CD4-positive, CD25-positive, alpha-beta regulatory T cell (primary cell): Measurements from ENCODE around the gene CDH23. TPM values are rescaled to one million over a fixed set of nuclear protein-coding genes. Genes with fewer than 3 reads are reported as not detected.

Experiments used
- ATAC-seq, 2 donors: fragments of 150-1000 bp; cut with Tn5 transposase; one replicate each; pipeline ENCODE4 v1.10.0; 2021; ENCODE audit warnings: low read depth in 2 of 2, moderate number of reproducible peaks in 2 of 2, moderate library complexity in 1 of 2
- DNase-seq, 3 donors: peaks; one replicate each; pipeline versions ENCODE4 v3.0.0 to v3.0.0-alpha.2; 2012 to 2022; ENCODE audit warnings: mixed read lengths in 1 of 3
- H3K27ac ChIP-seq: one replicate; pipeline ENCODE4 v1.7.0; 2013; ENCODE audit warnings: mild to moderate bottlenecking, low read length; ENCODE audit not compliant: insufficient read depth, poor library complexity, severe bottlenecking
- H3K27me3 ChIP-seq: one replicate; pipeline ENCODE4 v1.7.0; 2013; ENCODE audit warnings: low read length; ENCODE audit not compliant: control insufficient read depth, insufficient read depth
- H3K36me3 ChIP-seq: one replicate; pipeline ENCODE4 v1.7.0; 2013; ENCODE audit warnings: mild to moderate bottlenecking, low read length, moderate library complexity; ENCODE audit not compliant: control insufficient read depth, insufficient read depth
- H3K4me1 ChIP-seq: 2 replicates; pipeline ENCODE4 v1.7.0; 2013; ENCODE audit warnings: mild to moderate bottlenecking, low read length; ENCODE audit not compliant: insufficient read depth, control insufficient read depth, poor library complexity, severe bottlenecking
- H3K4me3 ChIP-seq: one replicate; pipeline ENCODE4 v1.7.0; 2013; ENCODE audit warnings: low read depth, mild to moderate bottlenecking, low read length, moderate library complexity
- H3K9me3 ChIP-seq, 2 experiments: 1 replicate in 1 of 2; 2 replicates in 1 of 2; pipeline ENCODE4 v1.7.0; 2013; ENCODE audit warnings: low read length in 2 of 2, mild to moderate bottlenecking in 1 of 2, moderate library complexity in 1 of 2; ENCODE audit not compliant: control insufficient read depth in 2 of 2
- H3K27ac Mint-ChIP-seq, 3 donors: one replicate each; pipeline ENCODE4 v1.8.0; 2020 to 2022; ENCODE audit warnings: mild to moderate bottlenecking in 3 of 3, mixed read lengths in 3 of 3, moderate library complexity in 2 of 3
- H3K27me3 Mint-ChIP-seq: one replicate; pipeline ENCODE4 v1.8.0; 2022; ENCODE audit warnings: mild to moderate bottlenecking, mixed read lengths
- H3K36me3 Mint-ChIP-seq: one replicate; pipeline ENCODE4 v1.8.0; 2020; ENCODE audit warnings: mixed read lengths
- H3K4me1 Mint-ChIP-seq, 4 donors: one replicate each; pipeline ENCODE4 v1.8.0; 2020 to 2022; ENCODE audit warnings: mixed read lengths in 4 of 4, mild to moderate bottlenecking in 1 of 4
- H3K4me3 Mint-ChIP-seq, 4 donors: one replicate each; pipeline ENCODE4 v1.8.0; 2020 to 2022; ENCODE audit warnings: mild to moderate bottlenecking in 4 of 4, mixed read lengths in 4 of 4, moderate library complexity in 3 of 4
- H3K9me3 Mint-ChIP-seq, 7 donors: one replicate each; pipeline ENCODE4 v1.8.0; 2020 to 2022; ENCODE audit warnings: mixed read lengths in 7 of 7, mild to moderate bottlenecking in 3 of 7, moderate library complexity in 2 of 7
- polyA plus RNA-seq, 4 donors: library from polyadenylated mRNA; unstranded; fragments of 300-500 nt; fragmentation: Illumina TruSeq; gene quantifications; one replicate each; pipeline ENCODE4 v1.2.3, GENCODE V29; 2021
- total RNA-seq: library from RNA; stranded (reverse); gene quantifications from one replicate; pipeline ENCODE4 v1.2.3, GENCODE V29; 2022

CDH23 gene
- total and polyA plus RNA-seq, 5 donors from 2014 or later = 0.17 to 5.6 (median 1.1) TPM

DNA sequence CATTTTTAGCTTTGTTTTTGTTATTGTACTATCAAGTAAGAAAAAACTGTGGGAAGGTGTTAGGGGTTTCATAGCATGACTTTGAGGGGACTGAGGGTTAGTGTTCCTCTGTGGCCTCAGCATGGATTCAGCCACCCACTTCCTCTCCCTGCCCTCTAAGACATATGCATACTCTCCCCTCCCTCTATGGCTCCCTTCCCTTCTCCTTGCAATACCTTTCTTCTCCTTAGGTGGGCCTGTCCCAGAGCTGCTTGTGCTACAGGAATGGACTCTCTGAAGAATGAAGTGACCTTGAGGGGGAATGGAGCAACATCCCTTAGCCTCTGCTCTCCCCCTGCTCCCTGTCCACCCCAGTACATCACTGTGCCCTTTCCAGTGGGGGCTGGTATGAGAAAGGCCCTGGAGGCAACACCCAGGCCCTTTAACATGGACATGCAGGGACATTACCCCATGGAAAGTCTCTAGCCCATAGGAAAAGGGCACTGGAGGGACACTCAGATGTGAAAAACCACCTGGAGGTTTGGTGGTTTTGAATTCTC, 22.4 kb downstream of the CDH23 start:
- ATAC-seq = no peak
- no peak for DNase-seq
- H3K27me3 Mint-ChIP-seq = peaks cover 5% of the 10 kb centered on the region
- H3K36me3 ChIP-seq = no peaks in the 10 kb centered on the region
- peaks cover 0 to 1% of the 10 kb centered on the region in 2 experiments for H3K9me3 ChIP-seq
- H3K4me1 Mint-ChIP-seq = no peaks in the 10 kb centered on the region
- H3K36me3 Mint-ChIP-seq = no peaks in the 10 kb centered on the region
- peaks cover 0 to 4% (median 0%) of the 10 kb centered on the region in 7 donors for H3K9me3 Mint-ChIP-seq
- H3K27ac ChIP-seq = no peak overlapping the region
- H3K27me3 ChIP-seq = peaks cover 5% of the 10 kb centered on the region
- H3K4me3 Mint-ChIP-seq = no peak overlapping the region
- H3K27ac Mint-ChIP-seq = no peak overlapping the region
- H3K4me1 ChIP-seq = no peaks in the 10 kb centered on the region
- no peak overlapping the region for H3K4me3 ChIP-seq

DNA sequence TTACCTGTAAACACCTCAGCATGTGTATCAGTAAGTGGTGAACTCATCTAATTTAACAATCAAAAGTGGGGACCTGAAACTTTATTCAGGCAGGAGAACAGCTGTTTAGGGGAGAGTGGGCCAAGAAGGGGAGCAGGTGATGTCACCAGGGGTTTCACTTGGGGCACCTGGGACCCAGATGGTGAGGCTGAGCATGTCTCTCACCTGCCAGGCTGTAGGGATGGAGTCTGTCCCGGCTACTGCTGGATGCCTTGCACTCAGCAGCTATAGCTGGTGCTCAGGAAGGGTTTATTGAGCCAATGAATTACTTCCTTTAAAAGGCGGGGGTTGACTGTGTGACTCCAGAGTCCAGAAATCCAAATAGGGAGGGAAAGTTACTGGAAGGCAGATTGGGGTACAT, 23.0 kb downstream of the CDH23 start:
- Histone ChIP-seq H3K36me3 (no peaks in the 10 kb centered on the region), H3K27me3 (peaks cover 3% of the 10 kb centered on the region), H3K4me1 (no peaks in the 10 kb centered on the region), H3K27ac (no peak overlapping the region), H3K9me3 (peaks cover 0 to 1% of the 10 kb centered on the region in 2 experiments), H3K4me3 (no peak overlapping the region)
- ATAC-seq (no peak), DNase-seq (no peak)
- Mint-ChIP-seq H3K4me1 (no peaks in the 10 kb centered on the region), H3K27ac (no peak overlapping the region), H3K36me3 (no peaks in the 10 kb centered on the region), H3K9me3 (peaks cover 0 to 1% (median 0%) of the 10 kb centered on the region in 7 donors), H3K4me3 (no peak overlapping the region), H3K27me3 (no peaks in the 10 kb centered on the region)

DNA sequence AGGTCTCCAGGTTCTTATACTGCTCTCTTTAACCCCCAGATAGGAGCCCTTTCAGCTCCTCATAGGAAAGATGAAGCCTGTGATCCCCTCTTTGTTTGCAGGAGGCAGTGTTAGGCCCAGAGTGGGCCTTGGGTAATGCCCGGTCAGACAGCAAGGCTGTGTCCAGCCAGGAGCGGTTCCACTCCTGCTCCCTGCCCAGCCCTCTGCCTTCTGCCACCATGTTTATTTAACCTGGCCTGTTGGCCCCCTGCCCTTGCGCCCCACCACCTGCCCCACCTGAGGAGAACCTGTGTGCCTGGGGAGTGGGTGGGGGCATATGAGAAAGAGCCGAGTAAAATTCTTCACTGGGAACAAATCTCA, 24.3 kb downstream of the CDH23 start:
- DNase-seq (no peak), ATAC-seq (no peak)
- Mint-ChIP-seq H3K9me3 (peaks cover 0 to 1% (median 0%) of the 10 kb centered on the region in 7 donors), H3K27me3 (no peaks in the 10 kb centered on the region), H3K27ac (no peak overlapping the region), H3K36me3 (no peaks in the 10 kb centered on the region), H3K4me3 (no peak overlapping the region), H3K4me1 (no peaks in the 10 kb centered on the region)
- Histone ChIP-seq H3K27me3 (peaks cover 3% of the 10 kb centered on the region), H3K27ac (no peak overlapping the region), H3K36me3 (no peaks in the 10 kb centered on the region), H3K4me1 (no peaks in the 10 kb centered on the region), H3K4me3 (no peak overlapping the region), H3K9me3 (peaks cover 0 to 1% of the 10 kb centered on the region in 2 experiments)

GRCh38 chr10:71423250-71423649, 26.5 kb downstream of the CDH23 start:
- Histone ChIP-seq H3K4me1 (no peaks in the 10 kb centered on the region), H3K36me3 (no peaks in the 10 kb centered on the region), H3K27me3 (peaks cover 3% of the 10 kb centered on the region), H3K27ac (no peak overlapping the region), H3K4me3 (no peak overlapping the region), H3K9me3 (peaks cover 0 to 1% of the 10 kb centered on the region in 2 experiments)
- Mint-ChIP-seq H3K9me3 (peaks cover 0 to 1% (median 0%) of the 10 kb centered on the region in 7 donors), H3K36me3 (no peaks in the 10 kb centered on the region), H3K4me1 (no peaks in the 10 kb centered on the region), H3K27ac (no peak overlapping the region), H3K4me3 (no peak overlapping the region), H3K27me3 (peaks cover 5% of the 10 kb centered on the region)
- DNase-seq = no peak
- ATAC-seq = no peak

DNA sequence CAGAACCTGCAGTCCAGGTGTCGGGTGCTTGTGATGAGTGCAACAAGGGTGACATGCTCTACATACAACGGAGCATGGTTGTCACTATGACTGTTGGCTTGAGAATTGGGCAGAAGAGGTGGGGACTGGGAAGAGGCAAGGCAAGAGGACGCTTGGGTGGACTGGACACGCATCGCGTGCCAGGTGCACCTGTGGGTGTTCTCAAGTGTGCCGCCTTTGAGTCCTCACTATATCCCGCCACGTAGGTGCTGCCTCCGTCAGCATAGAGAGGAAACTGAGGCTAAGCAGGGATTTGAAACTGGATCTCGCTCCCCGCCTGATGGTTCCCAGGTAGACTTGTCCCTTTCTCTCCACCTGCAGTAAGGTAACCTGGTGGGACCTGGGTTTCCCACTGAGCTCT, 27.2 kb downstream of the CDH23 start:
- Histone ChIP-seq H3K27me3 (no peaks in the 10 kb centered on the region), H3K27ac (no peak overlapping the region), H3K36me3 (no peaks in the 10 kb centered on the region), H3K9me3 (peaks cover 0 to 1% of the 10 kb centered on the region in 2 experiments), H3K4me3 (no peak overlapping the region), H3K4me1 (no peaks in the 10 kb centered on the region)
- no peak overlapping the region for H3K27ac Mint-ChIP-seq
- no peak overlapping the region for H3K4me3 Mint-ChIP-seq
- no peaks in the 10 kb centered on the region for H3K36me3 Mint-ChIP-seq
- H3K4me1 Mint-ChIP-seq = no peaks in the 10 kb centered on the region
- DNase-seq = no peak
- peaks cover 0 to 1% (median 0%) of the 10 kb centered on the region in 7 donors for H3K9me3 Mint-ChIP-seq
- no peak for ATAC-seq
- peaks cover 5% of the 10 kb centered on the region for H3K27me3 Mint-ChIP-seq

DNA sequence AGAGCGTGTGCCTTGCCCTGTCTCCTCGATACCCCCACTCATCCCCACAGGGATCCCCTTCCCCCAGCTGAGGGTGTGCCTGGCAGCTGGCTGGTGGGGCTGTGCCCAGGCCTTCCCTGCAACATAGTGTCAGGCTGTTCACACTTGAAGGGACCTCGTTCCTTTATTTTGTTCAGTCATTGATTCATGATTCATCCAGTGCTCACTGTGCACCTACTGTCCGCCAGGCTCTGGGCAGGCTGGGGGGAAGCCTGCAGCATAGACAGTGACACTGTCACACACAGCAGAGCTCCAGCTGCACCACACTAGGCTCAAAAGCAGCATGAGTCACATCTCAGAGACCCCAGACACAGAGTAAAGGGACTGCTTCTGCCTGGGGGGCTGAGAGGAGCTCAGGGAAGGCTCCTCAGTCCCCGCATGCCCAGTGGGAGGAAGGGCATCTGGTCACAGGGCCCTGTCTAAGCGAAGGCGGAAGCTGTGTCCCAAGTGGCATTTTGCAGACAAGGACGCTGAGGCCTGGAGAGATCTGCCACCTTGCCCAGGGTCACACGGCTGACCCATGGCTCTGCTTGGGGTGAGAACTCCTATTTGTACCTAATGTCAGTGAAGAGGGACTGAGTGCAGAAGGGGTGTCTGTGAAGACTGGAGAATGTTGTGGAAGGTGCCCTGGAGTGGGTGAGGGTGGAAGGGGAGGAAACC, 27.9 kb downstream of the CDH23 start:
- no peaks in the 10 kb centered on the region for H3K4me1 Mint-ChIP-seq
- DNase-seq (no peak), ATAC-seq (no peak)
- peaks cover 5% of the 10 kb centered on the region for H3K27me3 Mint-ChIP-seq
- H3K9me3 ChIP-seq = peaks cover 0 to under 1% of the 10 kb centered on the region in 2 experiments
- H3K36me3 Mint-ChIP-seq = no peaks in the 10 kb centered on the region
- H3K4me1 ChIP-seq = no peaks in the 10 kb centered on the region
- no peak overlapping the region for H3K27ac ChIP-seq
- peak overlapping the region in 1 of 3 donors; percentile 2 for H3K27ac Mint-ChIP-seq
- no peak overlapping the region for H3K4me3 Mint-ChIP-seq
- no peak overlapping the region for H3K4me3 ChIP-seq
- H3K36me3 ChIP-seq = no peaks in the 10 kb centered on the region
- peaks cover 0 to 1% (median 0%) of the 10 kb centered on the region in 7 donors for H3K9me3 Mint-ChIP-seq
- H3K27me3 ChIP-seq = no peaks in the 10 kb centered on the region

DNA sequence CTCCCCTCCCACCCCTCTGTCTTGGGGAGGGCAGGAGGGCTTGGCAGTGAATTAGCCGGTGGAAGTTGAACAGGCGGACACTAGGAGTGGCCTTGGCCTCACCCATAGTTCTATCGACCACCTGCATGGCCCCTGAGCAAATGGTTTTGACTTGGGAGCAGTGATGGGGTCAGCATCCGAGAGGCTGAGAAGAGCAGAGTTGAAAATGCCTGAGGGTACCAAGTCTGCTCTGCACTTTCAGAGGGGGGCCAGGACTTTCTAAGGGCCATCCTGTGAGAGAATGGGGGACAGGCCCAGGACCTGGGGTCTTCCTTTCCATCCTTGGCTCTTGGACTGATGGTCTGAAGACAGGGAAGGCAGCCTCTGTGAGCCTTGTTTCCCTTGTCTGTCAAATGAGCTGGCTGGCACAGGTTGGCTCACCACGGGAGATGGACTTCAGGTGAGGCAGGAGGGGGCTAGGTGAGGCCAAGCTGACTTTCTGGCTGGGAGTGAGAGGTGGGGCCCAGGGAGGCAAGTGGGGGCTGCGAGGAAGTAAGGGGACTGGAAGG, 29.4 kb downstream of the CDH23 start:
- no peaks in the 10 kb centered on the region for H3K9me3 ChIP-seq
- H3K4me3 Mint-ChIP-seq = no peak overlapping the region
- peaks cover 0 to 1% (median 0%) of the 10 kb centered on the region in 7 donors for H3K9me3 Mint-ChIP-seq
- H3K27ac ChIP-seq = no peak overlapping the region
- ATAC-seq (no peak), DNase-seq (no peak)
- no peaks in the 10 kb centered on the region for H3K4me1 ChIP-seq
- no peak overlapping the region for H3K4me3 ChIP-seq
- H3K36me3 ChIP-seq = no peaks in the 10 kb centered on the region
- no peak overlapping the region for H3K27ac Mint-ChIP-seq
- H3K27me3 ChIP-seq = no peaks in the 10 kb centered on the region
- H3K4me1 Mint-ChIP-seq = no peaks in the 10 kb centered on the region
- H3K36me3 Mint-ChIP-seq = no peaks in the 10 kb centered on the region
- H3K27me3 Mint-ChIP-seq = peaks cover 5% of the 10 kb centered on the region

GRCh38 chr10:71427246-71427645, 30.5 kb downstream of the CDH23 start:
- Histone ChIP-seq H3K27ac (no peak overlapping the region), H3K9me3 (no peaks in the 10 kb centered on the region), H3K36me3 (no peaks in the 10 kb centered on the region), H3K27me3 (no peaks in the 10 kb centered on the region), H3K4me1 (no peaks in the 10 kb centered on the region), H3K4me3 (no peak overlapping the region)
- Mint-ChIP-seq H3K9me3 (peaks cover 0 to 1% (median 0%) of the 10 kb centered on the region in 7 donors), H3K27ac (no peak overlapping the region), H3K4me3 (no peak overlapping the region), H3K4me1 (no peaks in the 10 kb centered on the region), H3K36me3 (no peaks in the 10 kb centered on the region), H3K27me3 (peaks cover 5% of the 10 kb centered on the region)
- ATAC-seq (no peak), DNase-seq (no peak)
